Hematopoietic multipotent progenitor cell treated with erythropoietin and hydrocortisone succinate and interleukin-3 and kit ligand, for 6 days (in vitro differentiated cells): ENCODE measurements around the gene FOXE3.

ENCODE experiments used
- DNase-seq: peaks from one replicate; pipeline ENCODE4 v3.0.0-alpha.2; 2015

FOXE3 gene

DNA sequence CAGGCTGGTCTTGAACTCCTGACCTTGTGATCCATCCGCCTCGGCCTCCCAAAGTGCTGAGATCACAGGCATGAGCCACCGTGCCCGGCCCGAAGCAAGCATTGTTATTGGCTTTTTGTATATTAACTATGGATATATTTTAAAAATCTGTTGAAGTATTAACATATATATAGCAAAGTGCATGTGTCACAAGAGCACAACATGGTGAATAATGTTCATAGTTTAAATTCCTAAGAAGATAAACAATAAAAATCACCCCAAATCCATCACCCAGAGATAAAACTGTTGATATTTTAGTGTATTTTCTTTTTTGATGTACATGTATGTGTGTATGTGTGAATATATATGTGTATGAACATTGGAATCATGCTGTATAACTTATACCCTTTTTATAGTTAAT, 9.1 kb upstream of the FOXE3 start:
- no peak for DNase-seq

DNA sequence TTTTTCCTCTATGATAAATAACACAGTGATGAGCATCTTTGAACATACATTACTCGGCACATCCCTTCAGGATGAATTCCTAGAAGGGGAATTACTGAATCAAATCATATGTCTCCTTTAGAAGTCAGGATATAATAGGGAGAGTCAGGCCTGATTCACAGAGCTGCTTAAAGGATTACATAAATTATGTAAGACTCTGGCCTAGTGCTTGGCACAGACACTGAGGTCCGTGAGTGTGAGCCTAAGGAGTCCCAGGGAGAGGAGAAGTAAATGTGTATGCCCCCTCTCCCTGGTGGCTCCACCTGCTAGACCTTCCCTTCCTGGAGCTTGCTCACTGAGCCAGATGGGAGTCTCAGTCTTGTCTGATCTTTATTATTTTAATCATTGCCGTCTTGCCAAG, 8.6 kb upstream of the FOXE3 start:
- no peak for DNase-seq

DNA sequence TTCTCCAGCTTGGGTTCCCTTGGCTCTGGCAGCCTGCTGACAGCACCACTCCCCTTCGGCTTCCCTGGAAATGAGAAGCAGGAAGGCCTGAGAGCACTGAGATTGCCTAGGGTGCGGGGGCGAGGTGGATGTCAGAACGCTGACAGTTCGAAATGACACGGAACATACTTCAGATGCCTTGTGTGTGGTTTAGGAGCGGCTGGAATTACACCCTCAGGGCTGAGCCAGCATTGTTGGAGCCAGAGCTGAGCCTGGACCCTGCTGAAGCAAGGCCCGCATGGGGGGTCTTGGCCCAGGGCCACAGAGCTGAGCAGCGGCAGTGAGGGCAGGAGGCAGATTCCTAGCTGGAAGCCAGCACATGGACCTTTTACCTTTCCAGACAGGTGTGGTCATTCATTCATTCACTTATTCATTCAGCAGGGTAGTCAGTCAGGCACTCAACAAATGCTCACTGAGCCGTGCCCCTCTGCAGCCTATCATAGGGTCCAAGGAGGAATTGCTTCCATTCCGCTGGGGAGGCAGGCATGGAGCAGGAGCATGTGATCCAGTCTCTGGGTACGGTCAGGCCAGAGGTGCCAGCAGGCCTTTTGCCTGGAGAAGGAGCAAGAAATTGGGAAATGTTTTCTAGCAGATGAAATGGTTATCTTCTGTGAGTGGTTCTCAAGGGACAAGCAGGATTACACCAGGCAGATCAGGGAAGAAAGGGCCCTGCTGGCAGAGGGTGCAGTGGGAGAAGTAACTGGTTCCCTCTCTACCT, 6.6 kb upstream of the FOXE3 start:
- no peak for DNase-seq

DNA sequence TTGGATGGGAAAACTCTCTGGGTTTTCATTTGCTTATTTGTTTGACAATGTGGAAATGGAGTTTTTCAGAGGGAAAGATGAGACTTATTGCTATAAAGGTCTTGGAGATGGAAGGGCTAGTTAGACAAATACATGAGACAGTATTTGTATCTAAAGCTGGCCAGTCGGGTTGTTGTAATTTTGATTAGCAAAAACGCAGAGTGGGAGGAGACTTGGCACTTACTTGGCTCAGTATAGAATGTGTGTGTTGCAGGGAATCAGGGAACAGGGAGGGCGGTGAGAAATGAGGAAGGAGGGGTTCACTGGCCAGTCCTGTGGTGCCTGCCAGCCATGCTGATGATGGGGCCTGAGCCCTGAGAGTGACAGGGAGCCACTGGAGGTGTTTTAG, 6.0 kb upstream of the FOXE3 start:
- no peak for DNase-seq

DNA sequence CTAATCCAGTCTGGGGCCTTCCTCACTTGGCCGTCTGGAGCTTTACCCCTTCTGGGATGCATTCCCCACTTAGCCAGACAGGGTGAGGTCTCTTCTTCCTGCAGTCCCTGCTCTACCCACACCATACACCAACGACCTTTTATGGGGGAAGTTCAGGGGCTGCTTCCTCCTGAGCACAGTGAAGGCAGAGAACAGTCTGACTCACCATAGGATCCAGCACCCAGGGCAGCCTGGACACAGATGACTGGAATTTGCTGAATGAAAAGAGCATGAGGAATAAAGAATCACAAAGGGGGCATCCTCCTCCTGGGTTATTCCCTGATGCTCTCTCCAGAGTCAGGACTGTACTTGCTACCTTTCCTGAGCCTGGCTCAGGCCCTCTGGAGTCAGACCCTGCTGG, 4.6 kb upstream of the FOXE3 start:
- no peak for DNase-seq

DNA sequence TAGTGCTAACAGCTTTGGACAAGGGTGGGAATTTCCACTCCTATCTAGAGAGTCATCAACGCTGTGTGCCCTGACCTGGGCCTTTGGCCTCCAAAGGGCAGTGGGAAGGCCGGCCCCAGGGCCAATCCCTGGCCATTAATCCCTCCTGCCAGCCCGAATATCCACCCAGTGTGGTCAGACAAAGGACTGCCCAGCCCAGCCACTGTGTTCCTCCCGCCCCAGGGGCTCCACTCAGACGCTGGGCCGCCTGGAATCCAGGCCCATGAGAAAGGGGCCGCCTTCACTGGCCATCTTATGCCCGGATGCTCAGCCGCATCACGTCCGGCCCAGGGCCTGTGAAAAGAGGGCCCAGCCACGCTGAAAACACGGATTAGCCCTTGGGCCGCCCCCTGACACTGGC, 3.6 kb upstream of the FOXE3 start:
- DNase-seq = no peak

DNA sequence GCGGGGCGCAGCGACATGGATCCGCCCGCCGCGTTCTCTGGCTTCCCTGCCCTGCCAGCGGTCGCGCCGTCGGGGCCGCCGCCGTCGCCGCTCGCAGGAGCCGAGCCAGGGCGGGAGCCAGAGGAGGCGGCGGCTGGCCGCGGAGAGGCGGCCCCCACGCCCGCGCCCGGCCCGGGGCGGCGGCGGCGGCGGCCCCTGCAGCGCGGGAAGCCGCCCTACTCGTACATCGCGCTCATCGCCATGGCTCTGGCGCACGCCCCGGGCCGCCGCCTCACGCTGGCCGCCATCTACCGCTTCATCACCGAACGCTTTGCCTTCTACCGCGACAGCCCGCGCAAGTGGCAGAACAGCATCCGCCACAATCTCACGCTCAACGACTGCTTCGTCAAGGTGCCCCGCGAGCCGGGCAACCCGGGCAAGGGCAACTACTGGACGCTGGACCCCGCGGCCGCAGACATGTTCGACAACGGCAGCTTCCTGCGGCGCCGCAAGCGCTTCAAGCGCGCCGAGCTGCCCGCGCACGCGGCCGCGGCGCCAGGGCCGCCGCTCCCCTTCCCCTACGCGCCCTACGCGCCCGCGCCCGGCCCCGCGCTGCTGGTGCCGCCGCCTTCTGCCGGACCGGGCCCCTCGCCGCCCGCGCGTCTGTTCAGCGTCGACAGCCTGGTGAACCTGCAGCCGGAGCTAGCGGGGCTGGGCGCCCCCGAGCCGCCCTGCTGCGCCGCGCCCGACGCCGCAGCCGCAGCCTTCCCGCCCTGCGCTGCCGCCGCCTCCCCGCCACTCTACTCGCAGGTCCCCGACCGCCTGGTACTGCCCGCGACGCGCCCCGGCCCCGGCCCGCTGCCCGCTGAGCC, 459 bp downstream of the FOXE3 start:
- DNase-seq = peak; percentile 28

DNA sequence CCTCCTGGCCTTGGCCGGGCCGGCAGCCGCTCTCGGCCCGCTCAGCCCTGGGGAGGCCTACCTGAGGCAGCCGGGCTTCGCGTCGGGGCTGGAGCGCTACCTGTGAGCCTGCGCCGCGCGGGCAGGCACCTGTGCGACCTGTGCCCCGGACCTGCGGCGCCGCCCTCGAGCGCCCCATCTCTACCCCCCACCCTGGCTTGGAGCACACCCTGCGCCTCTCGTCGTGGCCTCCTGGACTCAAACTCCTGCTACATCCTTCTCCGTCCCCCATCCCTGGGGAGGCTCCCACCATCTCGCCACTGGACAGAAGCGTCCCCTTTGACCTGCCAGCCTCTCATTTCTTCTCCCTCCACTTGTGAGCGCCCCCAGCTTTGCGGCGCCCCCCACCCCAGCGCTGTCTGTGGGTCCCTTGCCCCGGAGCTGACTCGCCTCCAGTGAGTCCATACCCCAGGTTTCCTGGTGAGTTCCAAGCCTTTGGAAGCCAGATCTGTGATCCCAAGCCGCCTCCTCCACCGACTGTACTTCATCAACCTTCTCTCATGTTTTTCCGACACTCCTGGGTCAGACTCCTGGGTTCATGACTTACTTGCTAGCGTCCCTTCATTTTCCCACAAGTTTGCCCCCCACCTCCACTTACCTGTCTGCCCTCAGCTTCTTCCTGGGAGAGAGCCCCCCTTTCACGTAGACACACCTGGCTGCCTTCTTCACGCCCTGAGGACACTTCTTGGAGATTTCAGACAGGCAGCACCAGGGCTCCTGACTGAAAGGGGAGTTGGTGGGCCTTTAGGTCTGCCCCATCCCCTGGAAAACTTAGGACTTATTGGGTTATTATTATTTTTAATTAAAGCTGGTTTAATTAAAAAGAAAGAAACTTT, 1.3 kb downstream of the FOXE3 start:
- DNase-seq = no peak

DNA sequence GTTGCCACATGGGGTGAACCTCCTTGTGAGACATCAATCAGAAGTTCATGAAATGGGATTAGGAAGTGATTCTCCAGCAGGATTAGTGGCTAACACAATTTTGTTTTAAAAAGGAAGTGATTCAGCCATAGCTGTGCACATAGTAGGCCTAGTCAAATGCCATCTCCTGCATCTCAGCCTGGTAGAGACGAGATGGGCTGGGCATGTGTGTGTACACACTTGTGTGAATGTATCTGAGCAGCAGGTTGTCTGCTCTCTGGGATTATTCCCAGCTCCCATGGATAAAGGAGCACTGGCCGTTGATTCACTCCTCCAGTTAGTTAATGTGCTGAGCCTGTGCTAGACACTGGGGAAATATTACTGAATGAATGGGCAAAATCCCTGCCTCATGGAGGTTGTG, 2.0 kb downstream of the FOXE3 start:
- DNase-seq = no peak

DNA sequence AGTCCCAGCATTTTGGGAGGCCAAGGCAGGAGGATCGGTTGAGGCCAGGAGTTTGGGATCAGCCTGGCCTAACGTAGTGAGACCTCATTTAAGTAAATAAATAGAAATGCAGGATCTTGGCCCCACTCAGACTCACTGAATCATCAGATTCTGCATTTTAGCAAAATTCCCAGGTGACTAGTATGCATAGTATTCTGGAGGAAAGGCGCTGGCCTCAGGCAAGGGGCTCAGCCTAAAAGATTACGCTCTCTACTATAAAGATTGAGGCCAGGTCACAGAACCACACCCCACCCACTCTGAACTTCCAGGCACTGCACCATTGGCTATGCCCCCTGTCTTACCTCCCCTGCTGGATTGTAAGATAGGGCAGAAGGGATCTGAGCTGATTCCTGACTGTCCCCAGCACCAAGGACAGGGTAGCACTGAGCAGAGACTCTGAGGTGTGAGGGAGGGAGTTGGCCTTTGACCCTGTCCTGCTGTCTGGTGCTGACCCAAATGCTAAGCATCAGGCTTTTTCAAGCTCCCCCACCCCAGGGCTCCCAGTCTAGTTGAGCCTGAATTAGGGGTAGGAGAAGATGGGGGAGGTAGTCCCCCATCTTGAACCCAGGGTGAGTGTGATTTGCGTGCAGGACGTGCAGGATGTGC, 2.7 kb downstream of the FOXE3 start:
- no peak for DNase-seq

DNA sequence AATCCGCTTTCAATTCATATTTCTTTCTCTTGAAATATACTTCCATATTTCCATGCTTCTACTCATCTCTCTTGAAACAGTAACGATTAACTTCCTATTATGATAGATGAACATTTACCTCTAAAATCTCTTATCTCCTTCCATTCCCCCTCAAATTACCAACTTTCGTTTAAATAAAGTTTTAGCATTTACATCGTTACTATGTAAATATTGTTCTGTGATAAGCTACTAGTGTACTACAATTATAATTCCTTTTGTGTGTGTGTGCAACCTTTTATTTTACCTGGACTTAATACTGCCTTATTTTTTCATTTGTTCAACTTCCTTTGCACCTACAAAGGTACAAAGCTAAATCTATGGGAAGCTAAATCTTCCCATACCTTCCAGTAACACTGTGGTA, 4.5 kb downstream of the FOXE3 start:
- no peak for DNase-seq

DNA sequence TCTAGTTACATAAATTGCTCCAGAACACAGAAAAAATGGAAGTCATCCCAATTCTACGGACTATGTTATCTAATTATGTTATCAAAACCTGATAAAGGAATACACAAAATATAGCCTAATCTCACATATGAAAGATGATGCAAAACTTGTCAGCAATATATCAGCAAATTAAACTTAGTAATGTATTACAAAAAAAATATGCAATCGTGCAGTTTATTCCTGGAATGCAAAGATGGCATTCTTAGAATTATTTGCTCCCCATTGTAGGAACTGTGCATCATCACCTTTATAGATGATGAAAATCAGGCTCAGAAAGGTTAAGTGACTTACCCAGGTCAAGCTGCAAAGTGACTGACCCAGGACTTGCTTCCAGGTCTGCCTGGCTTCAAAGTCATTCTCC, 7.8 kb downstream of the FOXE3 start:
- DNase-seq = no peak

DNA sequence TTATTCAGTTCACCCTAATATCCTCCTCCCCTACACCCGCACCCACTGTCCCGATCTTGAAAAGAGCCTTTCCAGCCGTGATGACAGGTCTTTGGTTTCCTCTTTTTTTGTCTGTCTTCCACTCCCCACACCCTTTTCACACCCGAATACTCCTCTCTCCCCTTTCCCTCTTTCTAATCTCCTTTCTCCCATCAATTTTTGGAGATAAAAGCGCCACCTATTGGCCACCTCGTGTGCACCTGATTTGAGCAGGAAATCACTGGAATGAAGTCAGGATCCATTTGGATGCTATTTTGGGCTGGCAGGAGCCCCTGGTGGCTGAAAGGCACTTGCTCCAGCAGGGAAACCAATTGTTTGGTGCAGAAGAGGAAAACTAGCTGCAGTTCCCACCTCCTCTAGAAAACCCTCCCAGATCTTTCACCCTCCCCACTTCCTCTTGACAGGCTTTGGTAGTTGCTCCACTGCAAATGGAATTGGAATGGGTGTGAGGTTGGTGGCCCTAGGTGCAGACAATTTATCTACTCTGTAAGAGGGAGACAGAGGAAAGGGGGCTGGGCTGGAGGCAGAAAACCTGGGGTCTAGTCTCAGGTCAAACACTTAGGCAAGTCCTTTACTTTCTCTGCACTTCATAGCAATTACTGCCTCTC, 8.4 kb downstream of the FOXE3 start:
- peak; percentile 45 for DNase-seq

DNA sequence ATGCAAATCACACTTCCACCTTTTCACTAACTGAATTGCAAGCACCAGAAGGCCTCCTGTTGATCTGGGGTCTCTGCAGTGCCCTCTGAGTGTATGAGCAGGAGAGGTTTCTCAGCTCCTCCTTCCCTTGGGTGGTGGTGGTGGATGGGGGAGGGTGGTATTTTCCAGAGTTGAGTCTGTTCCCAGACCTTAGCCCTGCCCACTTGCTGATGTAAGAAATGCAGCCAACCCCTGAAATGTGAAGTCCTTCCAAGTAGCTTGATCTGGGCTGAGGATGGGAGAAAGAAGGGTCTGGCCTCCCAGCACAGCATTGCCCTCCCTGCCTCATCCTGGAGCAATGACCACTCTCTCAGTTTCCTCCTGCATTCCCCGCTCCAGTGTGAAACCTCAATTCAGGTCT, 15.4 kb downstream of the FOXE3 start:
- DNase-seq = no peak

DNA sequence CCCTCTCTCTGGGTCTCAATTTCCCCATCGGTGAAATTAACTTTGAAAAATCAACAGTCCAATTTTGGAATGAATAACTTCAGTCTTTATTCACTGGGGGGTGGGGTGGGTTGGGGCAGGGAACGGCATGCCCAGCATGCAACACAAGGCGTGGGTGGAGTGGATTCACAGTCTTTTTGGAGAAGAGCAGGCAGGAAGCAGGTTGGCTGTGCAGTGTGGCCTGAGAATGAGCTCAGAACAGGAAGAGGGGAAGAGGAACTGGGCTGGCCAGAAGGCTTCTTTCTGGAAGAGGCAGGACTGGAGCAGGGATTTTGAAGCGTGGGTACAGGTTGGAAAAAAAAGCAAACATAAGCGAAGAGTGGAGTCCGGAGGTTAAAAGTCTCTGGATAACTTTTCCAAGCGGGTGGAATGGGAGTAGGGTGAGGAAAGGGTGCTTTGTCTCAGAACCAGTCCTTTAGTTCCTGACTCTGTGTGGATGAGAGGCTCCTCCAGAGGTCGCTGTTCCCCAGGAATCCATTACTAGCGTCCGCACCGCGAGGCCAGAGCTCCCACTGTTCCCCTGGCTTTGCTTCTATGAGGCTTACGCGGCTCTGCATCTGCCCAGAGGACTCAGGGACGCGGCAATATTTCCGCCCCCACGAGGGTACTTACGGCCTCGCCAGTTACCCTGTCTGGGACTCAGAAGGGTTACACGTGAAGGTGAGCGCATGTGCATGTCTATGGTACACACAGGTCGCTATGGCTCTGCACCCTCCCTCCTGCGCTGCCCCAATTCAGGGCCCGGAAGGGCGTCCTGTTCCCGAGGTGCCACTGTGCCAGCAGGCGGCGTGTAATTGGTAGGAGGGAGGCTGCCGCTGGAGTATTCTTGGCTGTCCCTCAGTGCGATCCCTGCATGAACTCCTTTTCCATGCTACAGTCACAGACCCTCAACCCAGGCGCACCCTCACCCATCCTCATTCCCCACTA, 16.3 kb downstream of the FOXE3 start:
- peak; percentile 92 for DNase-seq

DNA sequence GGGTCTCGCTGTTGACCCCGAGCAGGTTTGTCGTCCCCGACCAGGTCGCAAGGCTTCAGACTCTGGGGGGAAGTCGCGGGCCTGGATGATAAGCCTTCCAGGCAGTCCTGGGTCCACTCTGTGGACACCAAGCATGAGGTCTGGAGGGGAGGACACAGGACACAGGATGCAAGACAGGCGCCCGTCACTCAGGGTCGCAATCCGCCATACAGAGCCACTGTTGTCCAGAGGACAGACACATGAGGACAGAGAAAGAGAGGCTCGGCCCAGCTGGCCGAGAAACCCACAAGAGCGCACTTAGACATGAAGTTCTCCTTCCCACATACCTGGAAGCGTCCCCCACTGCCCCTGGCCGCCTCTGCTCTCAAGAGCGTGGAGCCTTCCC, 16.9 kb downstream of the FOXE3 start:
- DNase-seq = no peak

DNA sequence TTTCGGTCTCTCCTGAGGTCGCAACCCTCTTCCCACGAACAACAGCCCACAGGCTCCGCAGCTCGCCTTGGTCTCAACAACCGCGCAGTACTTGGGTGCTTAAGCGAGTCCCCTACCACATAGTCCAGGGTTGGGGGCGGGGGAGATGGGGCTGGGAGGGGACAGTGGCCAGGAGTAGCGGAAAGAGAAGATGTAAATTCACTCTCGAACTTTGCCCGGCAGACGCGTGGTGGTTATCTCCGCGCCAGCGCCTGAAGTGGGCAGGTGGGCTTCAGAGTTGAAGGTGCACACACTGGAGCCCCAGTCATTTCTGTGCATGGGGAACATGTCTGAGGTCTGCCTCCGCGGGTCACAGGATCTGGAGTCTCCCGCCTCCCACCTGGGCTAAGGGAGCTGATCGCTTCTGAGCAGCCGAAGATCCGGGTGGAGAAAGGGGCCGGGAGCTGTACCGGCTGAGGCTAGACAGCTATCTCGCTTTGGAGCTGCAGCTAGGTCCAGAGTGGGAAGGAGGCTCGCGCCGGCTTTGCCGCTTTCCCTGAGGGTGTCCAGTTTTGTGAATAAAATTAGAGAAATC, 17.5 kb downstream of the FOXE3 start:
- DNase-seq = no peak

DNA sequence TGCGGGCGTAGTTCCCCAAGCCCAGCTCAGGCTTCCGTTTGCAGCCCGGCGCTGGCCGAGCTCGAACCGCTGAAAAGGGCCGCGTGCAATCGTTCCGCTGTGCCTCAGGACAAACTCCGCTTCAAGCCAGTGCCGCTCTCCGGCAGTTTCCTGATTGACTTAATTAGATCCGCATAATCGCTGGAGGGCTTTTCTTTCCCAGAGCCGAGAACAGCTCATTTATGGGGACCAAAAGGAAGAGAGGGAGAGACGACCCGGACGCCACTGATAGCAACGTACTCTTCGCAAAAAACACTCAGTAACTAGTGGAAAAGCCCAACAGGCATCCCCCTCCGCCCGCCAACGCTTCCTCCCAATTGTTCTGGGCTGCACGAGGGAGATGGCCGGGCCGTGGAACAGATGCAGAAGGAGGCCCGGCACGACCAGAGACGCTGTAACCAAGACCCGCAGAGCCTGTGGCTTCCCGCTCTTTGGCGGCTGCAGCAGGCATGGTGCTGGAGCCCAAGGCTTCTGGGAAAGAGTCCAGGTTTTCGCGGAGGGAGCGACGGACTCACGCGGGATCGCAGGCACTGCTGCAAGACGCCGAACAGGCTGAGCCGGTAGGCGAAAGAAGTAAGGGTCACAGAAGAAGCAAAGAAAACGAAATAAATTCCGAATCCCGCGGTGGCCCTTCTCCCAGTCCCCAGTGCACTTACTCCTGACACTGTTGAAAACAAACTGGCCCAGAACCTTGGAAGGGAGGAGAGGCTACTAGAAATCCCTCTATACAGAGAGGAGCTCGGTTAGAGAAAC, 18.2 kb downstream of the FOXE3 start:
- peak; percentile 48 for DNase-seq

DNA sequence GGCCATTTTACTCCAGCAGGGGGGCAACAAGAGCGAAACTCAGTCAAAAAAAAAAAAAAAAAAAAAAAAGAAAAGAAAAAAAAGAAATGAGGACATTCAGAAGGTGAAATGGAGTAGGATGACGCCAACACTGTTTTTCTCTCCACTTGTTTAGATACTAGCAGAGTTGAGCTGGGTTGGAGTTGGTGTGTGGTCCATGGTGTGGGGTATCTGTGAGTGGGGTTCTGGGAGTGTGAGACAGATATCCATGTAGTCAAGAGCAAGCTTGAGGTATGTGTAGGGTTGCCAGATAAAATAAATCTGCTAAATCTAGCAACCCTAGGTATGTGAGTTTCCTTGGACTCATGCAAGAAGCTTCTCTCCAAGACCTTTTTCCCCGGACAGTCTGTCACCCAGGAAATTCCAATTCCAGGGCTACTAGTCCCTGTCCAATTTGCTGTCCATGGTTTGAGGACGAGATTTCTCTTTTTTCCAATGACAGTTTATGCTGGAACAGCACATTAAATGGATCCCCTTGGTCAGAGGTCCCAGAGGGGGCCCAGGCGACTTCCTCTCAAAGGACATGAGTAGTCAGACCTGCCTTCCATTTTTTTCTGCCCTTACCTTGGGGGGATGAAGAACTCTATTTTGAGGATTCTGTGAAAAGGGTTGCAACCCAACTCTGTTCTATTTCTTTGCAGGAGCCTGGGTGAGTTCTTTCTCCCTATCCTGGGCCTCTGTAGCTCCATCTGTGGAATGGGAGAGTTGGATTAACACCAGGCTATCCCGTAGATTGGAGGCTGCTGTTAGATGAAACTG, 19.6 kb downstream of the FOXE3 start:
- DNase-seq = no peak
